GM18520 (cell line): ENCODE measurements around the gene CCT6A.
A peak's percentile ranks its signal among the peaks of the same experiment; 100 is the strongest.
"Not testable (repeated sequence)": the region's sequence is repeated elsewhere in the genome, so short reads cannot be mapped to it uniquely, and the experiment has no call there.

ENCODE experiments used
- ATAC-seq: cut with Tn5 transposase; IDR thresholded peaks from one replicate; pipeline ENCODE4 v1.9.1; 2021; ENCODE audit not compliant: unreplicated experiment

CCT6A gene

GRCh38 chr7:56048763-56049162 lies 2.8 kb upstream of the CCT6A start:
- not testable (repeated sequence) for ATAC-seq

- no peak for ATAC-seq
Observed at GRCh38 chr7:56051053-56051338, 569 bp upstream of the CCT6A start.

DNA sequence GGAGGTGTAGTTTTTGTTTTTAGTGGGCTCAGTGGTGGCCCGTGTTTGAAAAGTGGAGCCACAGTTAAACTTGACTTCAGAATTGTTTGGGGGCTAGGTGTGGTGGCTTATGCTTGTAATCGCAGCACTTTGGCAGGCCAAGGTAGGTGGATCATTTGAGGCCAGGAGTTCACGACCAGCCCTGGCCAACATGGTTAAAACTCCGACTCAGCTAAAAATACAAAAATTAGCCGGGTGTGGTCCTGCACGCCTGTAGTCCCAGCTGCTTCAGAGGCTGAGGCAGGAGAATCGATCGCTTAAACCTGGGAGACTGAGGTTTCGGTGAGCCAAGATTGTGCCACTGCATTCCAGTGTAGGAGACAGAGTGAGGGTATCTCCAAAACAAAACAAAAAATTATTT lies 1.8 kb downstream of the CCT6A start:
- no peak for ATAC-seq

GRCh38 chr7:56053993-56054392 lies 2.4 kb downstream of the CCT6A start:
- ATAC-seq = no peak

- no peak for ATAC-seq
Observed at GRCh38 chr7:56062382-56062781, 10.8 kb downstream of the CCT6A start.

- no peak for ATAC-seq
Observed at GRCh38 chr7:56063500-56063881, 11.9 kb downstream of the CCT6A start.

- peak; percentile 89 for ATAC-seq
Observed at GRCh38 chr7:56063882-56064625, 12.5 kb downstream of the CCT6A start, which contains the start of gene SUMF2. Gene SUMF2, plus strand, starts transcription at chr7:56064286. Its CDS starts 26 bp downstream, at chr7:56064312.

- ATAC-seq = not testable (repeated sequence)
Observed at GRCh38 chr7:56066376-56066775, 14.8 kb downstream of the CCT6A start.

DNA sequence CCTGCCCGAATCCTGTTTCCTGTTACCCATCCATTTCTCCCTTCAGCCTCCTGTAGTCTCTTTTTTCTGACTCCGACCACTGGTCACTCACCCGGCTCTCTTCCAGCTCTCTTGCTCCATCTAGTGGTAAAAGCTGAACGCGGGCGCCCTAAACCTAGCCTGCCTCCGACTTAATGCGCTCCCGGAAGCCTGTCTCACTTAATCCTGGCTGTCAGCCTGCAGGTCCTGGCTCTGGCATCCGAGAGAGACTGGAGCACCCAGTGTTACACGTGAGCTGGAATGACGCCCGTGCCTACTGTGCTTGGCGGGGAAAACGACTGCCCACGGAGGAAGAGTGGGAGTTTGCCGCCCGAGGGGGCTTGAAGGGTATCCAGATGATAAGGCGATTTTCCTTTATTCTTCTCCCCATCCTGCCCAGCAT lies 22.8 kb downstream of the CCT6A start:
- peak; percentile 79 for ATAC-seq

GRCh38 chr7:56077681-56078080 lies 26.1 kb downstream of the CCT6A start:
- no peak for ATAC-seq

GRCh38 chr7:56078196-56078595 lies 26.6 kb downstream of the CCT6A start:
- ATAC-seq = no peak

GRCh38 chr7:56079450-56080185 lies 28.1 kb downstream of the CCT6A start:
- no peak for ATAC-seq

GRCh38 chr7:56080726-56081435 lies 29.3 kb downstream of the CCT6A start:
- ATAC-seq = not testable (repeated sequence)

GRCh38 chr7:56081626-56082340 lies 30.2 kb downstream of the CCT6A start:
- no peak for ATAC-seq

DNA sequence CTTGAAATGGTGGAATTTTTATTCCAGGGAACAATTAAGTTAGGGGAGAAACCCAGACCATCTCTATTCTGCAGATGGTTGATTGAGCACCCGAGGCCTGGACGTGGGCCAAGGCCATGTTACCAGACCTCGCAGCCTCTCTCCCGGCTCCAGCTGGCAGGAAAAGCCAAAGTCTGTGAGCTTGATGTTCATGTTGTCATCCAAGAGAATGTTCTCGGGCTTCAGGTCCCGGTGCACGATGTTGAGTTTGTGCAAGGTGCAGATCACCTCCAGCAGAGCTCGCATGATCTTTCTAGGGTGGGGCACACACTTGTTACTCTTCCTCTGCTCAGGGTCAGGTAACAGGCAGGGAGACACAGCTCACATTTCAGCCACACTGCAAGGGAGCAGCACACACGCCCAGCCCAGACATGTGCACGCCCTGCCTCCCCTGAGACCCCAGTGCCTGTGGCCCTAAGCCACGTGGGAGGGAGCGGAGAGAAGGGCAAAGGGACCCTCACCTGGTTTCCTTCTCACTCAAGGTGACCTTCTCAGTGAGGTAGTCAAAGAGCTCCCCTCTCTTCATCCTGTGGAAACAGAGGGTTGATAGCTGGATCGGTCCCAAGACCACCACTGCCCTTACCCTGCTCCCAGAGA lies 31.7 kb downstream of the CCT6A start:
- no peak for ATAC-seq

GRCh38 chr7:56086761-56087160 lies 35.2 kb downstream of the CCT6A start:
- no peak for ATAC-seq

- no peak for ATAC-seq
Observed at GRCh38 chr7:56087445-56087844, 35.9 kb downstream of the CCT6A start.

DNA sequence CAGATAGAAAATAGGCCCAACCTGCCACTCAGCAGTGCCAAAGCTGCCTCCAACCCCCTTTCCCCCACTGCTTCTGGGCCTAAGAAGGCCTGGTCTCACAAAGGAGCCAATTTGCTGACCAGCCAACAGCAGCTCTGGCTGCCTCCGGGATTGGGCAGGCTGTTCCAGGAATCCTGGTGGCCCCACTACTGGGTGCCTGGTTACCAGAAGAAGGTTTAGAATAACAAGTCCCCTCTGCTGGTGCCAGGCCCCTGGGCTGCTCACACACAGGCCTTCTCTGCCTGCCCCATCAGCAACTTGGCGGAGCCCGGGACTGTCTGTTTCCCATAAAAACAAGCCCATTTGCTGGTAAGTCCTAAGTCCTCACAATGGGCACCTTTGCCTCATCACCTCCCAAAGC lies 40.0 kb downstream of the CCT6A start:
- no peak for ATAC-seq

DNA sequence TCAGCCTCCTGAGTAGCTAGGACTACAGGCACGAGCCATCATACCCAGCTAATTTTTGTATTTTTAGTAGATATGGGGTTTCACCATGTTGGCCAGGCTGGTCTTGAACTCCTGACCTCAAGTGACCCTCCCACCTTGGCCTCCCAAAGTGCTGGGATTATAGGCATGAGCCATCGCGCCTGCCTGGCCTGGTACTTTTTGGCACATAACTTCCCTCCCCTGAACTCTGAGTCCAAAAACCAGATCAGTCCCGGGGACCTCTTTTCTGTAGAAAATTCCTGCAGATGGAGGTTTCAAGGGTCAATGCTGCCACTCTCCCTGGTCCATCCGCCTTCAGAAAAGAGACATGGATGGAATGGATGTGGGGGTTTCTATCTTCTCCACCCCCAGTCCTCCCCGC lies 40.8 kb downstream of the CCT6A start:
- ATAC-seq = not testable (repeated sequence)

GRCh38 chr7:56092789-56093531 lies 41.4 kb downstream of the CCT6A start, which contains the start of gene PHKG1:
Gene PHKG1, minus strand, starts transcription at chr7:56092952. Its CDS starts 4,011 bp downstream, at chr7:56088941.
- no peak for ATAC-seq
